Endothelial cell (in vitro differentiated cells): ENCODE data around the gene ZEB2. TPM values are rescaled to one million over a fixed set of nuclear protein-coding genes. Genes with fewer than 3 reads are reported as not detected.

ENCODE experiments used
- DNase-seq: peaks from one replicate; pipeline ENCODE4 v3.0.0; 2021; ENCODE audit warnings: low spot score
- H3K27ac Mint-ChIP-seq: one replicate; pipeline ENCODE4 v1.8.0; 2021; ENCODE audit warnings: mixed read lengths, inconsistent platforms; ENCODE audit not compliant: unreplicated experiment
- H3K27me3 Mint-ChIP-seq: one replicate; pipeline ENCODE4 v1.8.0; 2021; ENCODE audit warnings: mild to moderate bottlenecking, moderate library complexity, mixed read lengths, inconsistent platforms; ENCODE audit not compliant: unreplicated experiment
- H3K36me3 Mint-ChIP-seq: one replicate; pipeline ENCODE4 v1.8.0; 2021; ENCODE audit warnings: mild to moderate bottlenecking, low read depth, mixed read lengths, inconsistent platforms; ENCODE audit not compliant: unreplicated experiment
- H3K4me1 Mint-ChIP-seq: one replicate; pipeline ENCODE4 v1.8.0; 2021; ENCODE audit warnings: mild to moderate bottlenecking, mixed read lengths, inconsistent platforms; ENCODE audit not compliant: unreplicated experiment
- H3K4me3 Mint-ChIP-seq: one replicate; pipeline ENCODE4 v1.8.0; 2021; ENCODE audit warnings: mild to moderate bottlenecking, mixed read lengths, inconsistent platforms; ENCODE audit not compliant: unreplicated experiment
- H3K9me3 Mint-ChIP-seq: one replicate; pipeline ENCODE4 v1.8.0; 2021; ENCODE audit warnings: mixed read lengths, inconsistent platforms; ENCODE audit not compliant: unreplicated experiment
- total RNA-seq: library from RNA; stranded (reverse); fragmentation: NEBNext Ultra II Directional; extraction: Animal tissue kit (Norgen Biotek cat#: 25700); gene quantifications from one replicate; pipeline ENCODE4 v1.2.1, GENCODE V29; 2021; ENCODE audit not compliant: unreplicated experiment
- TF ChIP-seq, protein P1 (sequence below): fragments of 200-600 bp; sonication (generic); IDR thresholded peaks from one replicate; pipeline ENCODE4 v1.5.0; 2021; ENCODE audit warnings: antibody characterized with exemption; ENCODE audit not compliant: unreplicated experiment

Gene ZEB2
- total RNA-seq, 1 donor from 2014 or later = 109 TPM

DNA sequence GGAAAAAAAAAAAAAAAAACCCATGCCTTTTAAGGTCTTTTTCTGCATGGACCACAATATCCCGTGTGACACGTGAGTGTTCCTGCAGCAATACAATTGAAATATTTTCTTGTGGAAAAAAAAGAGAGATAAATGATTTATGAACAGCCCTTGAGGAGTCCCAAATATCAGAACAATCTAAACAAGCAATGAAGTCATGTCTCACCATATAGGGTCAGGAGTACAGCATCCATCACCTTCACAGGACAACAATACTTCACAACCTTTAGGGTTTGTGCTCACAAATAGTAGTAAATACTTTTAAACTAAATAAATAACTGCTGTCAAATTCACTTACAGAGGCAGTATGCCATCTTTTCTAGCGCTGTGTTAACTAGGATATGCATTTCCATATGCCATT lies 87.9 kb downstream of the ZEB2 start:
- no peak for DNase-seq
- H3K27me3 Mint-ChIP-seq = no peaks in the 10 kb centered on the region
- no peaks in the 10 kb centered on the region for H3K9me3 Mint-ChIP-seq
- H3K36me3 Mint-ChIP-seq = peaks cover 13% of the 10 kb centered on the region
- H3K4me1 Mint-ChIP-seq = peaks cover 6% of the 10 kb centered on the region
- TF ChIP-seq, protein P1, sequence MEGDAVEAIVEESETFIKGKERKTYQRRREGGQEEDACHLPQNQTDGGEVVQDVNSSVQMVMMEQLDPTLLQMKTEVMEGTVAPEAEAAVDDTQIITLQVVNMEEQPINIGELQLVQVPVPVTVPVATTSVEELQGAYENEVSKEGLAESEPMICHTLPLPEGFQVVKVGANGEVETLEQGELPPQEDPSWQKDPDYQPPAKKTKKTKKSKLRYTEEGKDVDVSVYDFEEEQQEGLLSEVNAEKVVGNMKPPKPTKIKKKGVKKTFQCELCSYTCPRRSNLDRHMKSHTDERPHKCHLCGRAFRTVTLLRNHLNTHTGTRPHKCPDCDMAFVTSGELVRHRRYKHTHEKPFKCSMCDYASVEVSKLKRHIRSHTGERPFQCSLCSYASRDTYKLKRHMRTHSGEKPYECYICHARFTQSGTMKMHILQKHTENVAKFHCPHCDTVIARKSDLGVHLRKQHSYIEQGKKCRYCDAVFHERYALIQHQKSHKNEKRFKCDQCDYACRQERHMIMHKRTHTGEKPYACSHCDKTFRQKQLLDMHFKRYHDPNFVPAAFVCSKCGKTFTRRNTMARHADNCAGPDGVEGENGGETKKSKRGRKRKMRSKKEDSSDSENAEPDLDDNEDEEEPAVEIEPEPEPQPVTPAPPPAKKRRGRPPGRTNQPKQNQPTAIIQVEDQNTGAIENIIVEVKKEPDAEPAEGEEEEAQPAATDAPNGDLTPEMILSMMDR = no peak
- H3K4me3 Mint-ChIP-seq = no peak overlapping the region
- no peak overlapping the region for H3K27ac Mint-ChIP-seq

- no peak for DNase-seq
Observed at GRCh38 chr2:144431392-144431783, 88.5 kb downstream of the ZEB2 start.

GRCh38 chr2:144430722-144431391 lies 89.1 kb downstream of the ZEB2 start:
- Mint-ChIP-seq H3K27me3 (no peaks in the 10 kb centered on the region), H3K4me1 (peaks cover 7% of the 10 kb centered on the region), H3K27ac (no peak overlapping the region), H3K4me3 (no peak overlapping the region), H3K9me3 (no peaks in the 10 kb centered on the region), H3K36me3 (peaks cover 15% of the 10 kb centered on the region)
- TF ChIP-seq, protein P1 = no peak
- DNase-seq = no peak

More at GRCh38 chr2:144431392-144431783, 88.5 kb downstream of the ZEB2 start:
- Mint-ChIP-seq H3K9me3 (no peaks in the 10 kb centered on the region), H3K4me1 (peaks cover 7% of the 10 kb centered on the region), H3K27me3 (no peaks in the 10 kb centered on the region), H3K27ac (no peak overlapping the region), H3K4me3 (no peak overlapping the region), H3K36me3 (peaks cover 15% of the 10 kb centered on the region)
- TF ChIP-seq, protein P1 = no peak

GRCh38 chr2:144429396-144430112 lies 90.4 kb downstream of the ZEB2 start:
- H3K27me3 Mint-ChIP-seq = no peaks in the 10 kb centered on the region
- TF ChIP-seq, protein P1 = no peak

DNA sequence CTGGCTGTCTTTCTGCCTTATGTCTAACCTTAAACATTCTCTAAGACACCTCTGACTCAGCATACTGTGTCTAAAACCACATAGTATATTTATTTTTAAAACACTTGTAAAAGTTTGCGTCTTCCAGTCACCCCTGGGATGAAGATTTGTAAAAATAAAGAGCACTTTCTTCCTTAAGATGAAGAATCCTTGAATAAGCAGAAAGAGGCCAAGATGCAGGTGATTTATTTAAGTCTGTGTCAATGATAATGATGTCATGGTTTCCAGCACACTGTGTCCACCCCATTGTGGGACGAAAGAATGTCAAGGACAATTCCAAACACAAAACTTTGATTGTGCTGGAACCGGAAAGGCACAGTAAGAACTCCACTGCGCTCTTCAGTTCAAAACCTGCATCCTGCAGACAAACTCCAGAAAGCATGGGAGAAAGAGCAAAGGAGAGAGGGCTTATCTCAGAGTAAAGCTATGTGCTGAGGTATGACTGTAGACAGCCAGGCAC lies 92.9 kb downstream of the ZEB2 start:
- TF ChIP-seq, protein P1 = no peak
- no peak overlapping the region for H3K4me3 Mint-ChIP-seq

More at GRCh38 chr2:144429396-144430112, 90.4 kb downstream of the ZEB2 start:
- Mint-ChIP-seq H3K4me3 (no peak overlapping the region), H3K36me3 (peaks cover 15% of the 10 kb centered on the region), H3K4me1 (peaks cover 14% of the 10 kb centered on the region), H3K9me3 (no peaks in the 10 kb centered on the region), H3K27ac (no peak overlapping the region)
- DNase-seq = no peak

More for the DNA sequence above, 92.9 kb downstream of the ZEB2 start:
- no peaks in the 10 kb centered on the region for H3K9me3 Mint-ChIP-seq
- H3K27me3 Mint-ChIP-seq = no peaks in the 10 kb centered on the region
- peak overlapping the region; percentile 34 for H3K27ac Mint-ChIP-seq
- peaks cover 15% of the 10 kb centered on the region for H3K4me1 Mint-ChIP-seq
- H3K36me3 Mint-ChIP-seq = peaks cover 19% of the 10 kb centered on the region
- no peak for DNase-seq
